Naive thymus-derived CD8-positive, alpha-beta T cell (primary cell): ENCODE results near the gene PLOD1. TPM values are rescaled to one million over a fixed set of nuclear protein-coding genes. Genes with fewer than 3 reads are reported as not detected.

Experiments used
- ATAC-seq, 2 donors: fragments of 150-1000 bp; cut with Tn5 transposase in 1 of 2; sonication (Bioruptor Pico), chemical (Tn5 transposase) in 1 of 2; 1 replicate in 1 of 2; 2 replicates in 1 of 2; pipeline ENCODE4 v1.10.0; 2021; ENCODE audit warnings: mild to moderate bottlenecking in 2 of 2, moderate library complexity in 2 of 2
- POLR2A ChIA-PET: fragments of 350-600 bp; sonication (Branson Sonifier 250); formaldehyde crosslinking; loops from one replicate; lab custom pipeline; 2021; ENCODE audit warnings: antibody characterized with exemption; lab: Charles Lee
- DNase-seq, 10 donors: peaks; one replicate each; pipeline versions ENCODE4 v3.0.0 to v3.0.0-alpha.2; 2020 to 2022
- H3K27ac Mint-ChIP-seq, 10 donors: one replicate each; pipeline ENCODE4 v1.8.0; 2020 to 2022; ENCODE audit warnings: mild to moderate bottlenecking in 10 of 10, mixed read lengths in 10 of 10, moderate library complexity in 4 of 10, inconsistent platforms in 1 of 10
- H3K27me3 Mint-ChIP-seq, 5 donors: one replicate each; pipeline ENCODE4 v1.8.0; 2021 to 2022; ENCODE audit warnings: mixed read lengths in 5 of 5
- H3K36me3 Mint-ChIP-seq, 3 donors: one replicate each; pipeline ENCODE4 v1.8.0; 2020 to 2022; ENCODE audit warnings: mixed read lengths in 3 of 3, mild to moderate bottlenecking in 2 of 3, inconsistent platforms in 1 of 3
- H3K4me1 Mint-ChIP-seq, 4 donors: one replicate each; pipeline ENCODE4 v1.8.0; 2021 to 2022; ENCODE audit warnings: mixed read lengths in 4 of 4
- H3K4me3 Mint-ChIP-seq, 10 donors: one replicate each; pipeline ENCODE4 v1.8.0; 2020 to 2022; ENCODE audit warnings: mild to moderate bottlenecking in 10 of 10, mixed read lengths in 10 of 10, moderate library complexity in 6 of 10, inconsistent platforms in 1 of 10
- H3K9me3 Mint-ChIP-seq, 9 donors: one replicate each; pipeline ENCODE4 v1.8.0; 2020 to 2022; ENCODE audit warnings: mixed read lengths in 9 of 9, mild to moderate bottlenecking in 3 of 9, inconsistent platforms in 1 of 9, moderate library complexity in 1 of 9
- polyA plus RNA-seq, 3 donors: library from polyadenylated mRNA; unstranded; fragments of 300-500 nt; fragmentation: Illumina TruSeq; gene quantifications; one replicate each; pipeline ENCODE4 v1.2.3, GENCODE V29; 2021
- total RNA-seq, 8 experiments: library from RNA in 2 of 8; stranded (reverse) in 2 of 8; gene quantifications; one replicate each; pipeline ENCODE4 v1.2.3 and lab custom pipeline; 2021 to 2026

The PLOD1 gene
- total and polyA plus RNA-seq, 5 experiments from 2014 or later = 4.5 to 7.9 (median 5.0) TPM

DNA sequence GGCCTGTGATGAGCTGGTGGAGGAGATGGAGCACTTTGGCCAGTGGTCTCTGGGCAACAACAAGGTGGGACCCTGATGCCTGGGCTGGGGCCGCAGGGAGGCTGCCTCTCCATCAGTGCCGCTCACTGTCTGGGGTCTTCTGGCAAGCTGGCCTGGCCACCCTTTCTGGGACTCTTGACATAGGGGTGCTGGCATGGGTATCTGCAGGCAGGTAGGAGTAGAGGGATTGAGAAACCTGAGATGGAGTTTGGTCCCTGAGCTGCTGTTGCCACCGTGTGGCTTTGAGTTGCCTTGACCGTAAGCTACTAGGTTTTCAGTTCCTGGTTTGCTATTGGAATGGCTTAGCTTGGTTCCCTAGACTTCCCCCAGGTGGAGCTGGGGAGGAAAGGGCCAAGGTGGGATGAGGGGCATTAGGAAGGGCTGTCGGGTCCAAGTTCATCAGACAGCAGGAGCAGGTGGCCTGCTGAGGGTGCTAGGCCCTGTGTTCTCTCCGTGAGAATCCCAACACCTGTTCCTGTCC is 32.6 kb downstream of the PLOD1 start:
- no peak for DNase-seq

GRCh38 chr1:11970441-11971185 is 36.1 kb downstream of the PLOD1 start:
- Mint-ChIP-seq H3K4me1 (peaks cover 0 to 3% (median 1%) of the 10 kb centered on the region in 4 donors), H3K4me3 (no peak overlapping the region), H3K9me3 (no peaks in the 10 kb centered on the region), H3K27me3 (peaks cover 0 to 1% (median 0%) of the 10 kb centered on the region in 5 donors), H3K27ac (no peak overlapping the region), H3K36me3 (peaks cover 0 to 2% (median 0%) of the 10 kb centered on the region in 3 donors)
- ATAC-seq (no peak), DNase-seq (no peak)
- POLR2A ChIA-PET = interaction anchor here (0.6 to 0.7 kb wide), 2 partner anchors 22 to 48 kb away, joined by 3 to 7 read pairs; no protein-coding TSS in a partner anchor

More for the DNA sequence above, 32.6 kb downstream of the PLOD1 start:
- H3K27me3 Mint-ChIP-seq = peaks cover 0 to 1% (median 0%) of the 10 kb centered on the region in 5 donors
- peak overlapping the region in 1 of 10 donors; percentile 77 for H3K27ac Mint-ChIP-seq
- peaks cover 0 to 2% (median 0%) of the 10 kb centered on the region in 3 donors for H3K36me3 Mint-ChIP-seq
- no peak for ATAC-seq
- H3K4me3 Mint-ChIP-seq = no peak overlapping the region
- POLR2A ChIA-PET = interaction anchor here (0.6 to 0.7 kb wide), 3 partner anchors 59 to 878 kb away, joined by 3 to 4 read pairs (median 3); no protein-coding TSS in a partner anchor
- no peaks in the 10 kb centered on the region for H3K9me3 Mint-ChIP-seq
- H3K4me1 Mint-ChIP-seq = no peaks in the 10 kb centered on the region

DNA sequence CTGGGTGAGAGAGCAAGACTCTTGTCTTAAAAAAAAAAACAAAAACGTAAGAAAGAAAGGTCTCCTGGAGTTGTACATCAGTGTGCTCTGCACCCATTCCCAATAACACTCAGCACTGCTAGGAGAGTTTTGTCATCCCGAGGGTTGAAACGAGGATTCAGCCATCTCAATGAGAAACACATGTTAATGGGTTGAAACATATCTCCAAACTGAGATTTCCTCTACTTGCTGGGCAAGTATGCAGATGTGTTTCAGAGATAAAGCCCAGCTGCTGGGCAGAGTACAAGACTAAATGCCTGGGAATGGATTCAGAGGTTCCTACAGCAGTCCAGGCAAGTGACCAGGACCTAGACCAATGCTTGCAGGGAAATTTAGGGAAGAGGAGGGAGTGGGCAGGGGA is 43.1 kb downstream of the PLOD1 start:
- H3K27ac Mint-ChIP-seq = peak overlapping the region in 1 of 10 donors; percentile 57
- ATAC-seq (no peak), DNase-seq (no peak)
- no peaks in the 10 kb centered on the region for H3K27me3 Mint-ChIP-seq
- peaks cover 0 to 5% (median 4%) of the 10 kb centered on the region in 3 donors for H3K36me3 Mint-ChIP-seq
- no peaks in the 10 kb centered on the region for H3K9me3 Mint-ChIP-seq
- POLR2A ChIA-PET = interaction anchor here (0.6 kb wide), 1 partner anchor 640 kb away, joined by 3 read pairs; the partner anchor contains the start of gene DHRS3
- H3K4me1 Mint-ChIP-seq = peaks cover 11 to 36% (median 32%) of the 10 kb centered on the region in 4 donors
- H3K4me3 Mint-ChIP-seq = peak overlapping the region in 4 of 10 donors; percentile 7 to 26 (median 16)

- Mint-ChIP-seq H3K4me3 (peak overlapping the region in 1 of 10 donors; percentile 19), H3K27me3 (no peaks in the 10 kb centered on the region), H3K27ac (no peak overlapping the region), H3K36me3 (peaks cover 0 to 11% (median 4%) of the 10 kb centered on the region in 3 donors), H3K4me1 (peaks cover 12 to 39% (median 34%) of the 10 kb centered on the region in 4 donors), H3K9me3 (no peaks in the 10 kb centered on the region)
- POLR2A ChIA-PET = interaction anchor here (0.5 to 0.6 kb wide), 2 partner anchors 181 to 640 kb away, joined by 3 read pairs; partner anchors contain the start of gene DHRS3
- DNase-seq (no peak), ATAC-seq (no peak)
These were observed 43.8 kb downstream of the PLOD1 start for GRCh38 chr1:11978301-11978700.

DNA sequence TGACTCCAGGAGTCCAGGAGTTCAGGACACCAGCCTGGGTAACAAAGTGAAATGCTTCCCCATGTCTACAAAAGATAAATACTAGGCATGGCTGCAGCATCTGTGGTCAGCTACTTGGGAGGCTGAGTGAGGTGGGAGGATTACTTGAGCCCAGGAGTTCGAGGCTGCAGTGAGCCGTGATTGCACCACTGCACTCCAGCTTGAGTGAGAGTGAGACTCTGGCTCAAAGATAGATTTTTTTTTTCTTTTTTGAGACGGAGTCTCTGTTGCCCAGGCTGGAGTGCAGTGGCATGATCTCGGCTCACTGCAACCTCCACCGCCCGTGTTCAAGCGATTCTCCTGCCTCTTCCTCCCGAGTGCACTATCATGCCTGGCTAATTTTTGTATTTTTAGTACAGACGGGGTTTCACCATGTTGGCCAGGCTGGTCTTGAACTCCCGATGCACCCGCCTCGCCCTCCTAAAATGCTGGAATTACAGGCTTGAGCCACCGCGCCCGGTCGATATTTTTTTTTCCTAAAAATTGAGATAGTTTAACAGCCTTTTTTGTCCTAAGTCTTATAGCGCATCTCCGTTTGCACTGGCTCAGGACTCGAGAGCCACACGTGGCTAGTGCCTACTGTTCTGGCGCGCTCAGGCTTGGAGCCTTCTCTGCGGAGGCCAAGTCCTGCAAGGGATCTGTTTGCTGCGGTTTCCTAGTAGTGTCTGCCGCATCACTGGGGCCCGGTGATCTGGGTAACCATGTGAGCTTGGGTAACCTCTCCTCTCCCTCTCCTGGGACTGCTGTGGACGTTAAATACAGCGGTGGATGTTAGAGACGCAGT is 44.7 kb downstream of the PLOD1 start:
- DNase-seq = no peak
- H3K36me3 Mint-ChIP-seq = peaks cover 0 to 20% (median 4%) of the 10 kb centered on the region in 3 donors
- H3K27me3 Mint-ChIP-seq = no peaks in the 10 kb centered on the region
- peak overlapping the region; percentile 86 to 98 (median 94) for H3K27ac Mint-ChIP-seq
- no peak for ATAC-seq
- POLR2A ChIA-PET = interaction anchor here (0.7 to 6.5 kb wide), 6 partner anchors 40 to 173 kb away, joined by 3 to 93 read pairs (median 9); partner anchors contain the start of genes CLCN6, MIIP, MTHFR and PLOD1
- H3K9me3 Mint-ChIP-seq = no peaks in the 10 kb centered on the region
- peaks cover 20 to 48% (median 43%) of the 10 kb centered on the region in 4 donors for H3K4me1 Mint-ChIP-seq
- H3K4me3 Mint-ChIP-seq = peak overlapping the region; percentile 83 to 94 (median 90)

DNA sequence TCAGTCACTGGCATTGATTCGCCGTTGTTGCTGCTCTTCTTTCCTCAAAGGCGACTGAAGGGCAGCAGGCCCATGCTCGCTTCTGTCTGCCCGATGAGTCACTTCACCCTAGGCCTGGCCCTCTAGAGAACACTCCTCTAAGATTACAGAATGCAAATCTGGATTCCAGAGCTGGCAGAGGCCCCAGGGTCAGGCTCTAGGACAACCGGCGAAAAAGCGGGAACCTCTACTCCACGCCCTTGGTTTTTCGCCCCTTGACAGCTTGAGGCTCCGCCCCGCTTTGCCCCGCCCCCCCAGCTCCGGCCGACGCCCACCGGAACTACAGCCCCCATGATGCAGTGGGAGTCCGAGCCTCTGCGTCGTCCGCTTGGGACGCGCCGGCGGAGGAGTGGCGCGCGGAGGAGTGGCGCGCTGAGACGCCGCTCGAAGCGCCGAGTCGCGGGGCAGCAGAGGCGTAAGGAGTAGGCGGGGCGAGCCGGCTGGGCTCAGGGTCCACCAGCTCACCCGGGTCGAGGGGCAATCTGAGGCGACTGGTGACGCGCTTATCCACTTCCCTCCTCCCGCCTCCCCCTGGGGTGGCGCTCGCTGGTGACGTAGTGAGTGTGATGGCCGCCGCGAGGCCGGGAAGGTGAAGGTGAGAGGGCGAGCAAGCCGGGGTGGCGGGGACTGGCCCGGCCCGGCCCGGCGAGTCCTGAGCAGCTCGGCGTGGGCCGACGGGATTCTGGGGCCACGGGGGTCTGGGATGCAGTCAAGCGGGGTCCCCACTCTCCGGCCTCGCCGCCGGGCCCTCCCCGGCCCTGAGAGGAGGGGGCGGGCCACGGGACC is 45.5 kb downstream of the PLOD1 start, which contains the start of gene MFN2:
TSS of gene MFN2 (plus strand) at position 594 of the 825 bp plus-strand sequence. CDS start 8,725 bp downstream, outside the sequence.
- peak within 1 kb of the TSS; percentile 87 to 96 (median 93) for H3K4me3 Mint-ChIP-seq
- peak within 1 kb of the TSS; percentile 88 to 98 (median 95) for H3K27ac Mint-ChIP-seq
- peaks cover 26 to 57% (median 50%) of the 10 kb centered on the region in 4 donors for H3K4me1 Mint-ChIP-seq
- peak; percentile 87 to 96 (median 92) for DNase-seq
- no peaks in the 10 kb centered on the region for H3K9me3 Mint-ChIP-seq
- POLR2A ChIA-PET = interaction anchor here (0.6 to 6.5 kb wide), 7 partner anchors 39 to 174 kb away, joined by 3 to 93 read pairs (median 6); partner anchors contain the start of genes CLCN6, KIAA2013, MIIP and MTHFR
- peaks cover 0 to 28% (median 9%) of the 10 kb centered on the region in 3 donors for H3K36me3 Mint-ChIP-seq
- no peaks in the 10 kb centered on the region for H3K27me3 Mint-ChIP-seq
- peak; percentile 92 to 93 for ATAC-seq

DNA sequence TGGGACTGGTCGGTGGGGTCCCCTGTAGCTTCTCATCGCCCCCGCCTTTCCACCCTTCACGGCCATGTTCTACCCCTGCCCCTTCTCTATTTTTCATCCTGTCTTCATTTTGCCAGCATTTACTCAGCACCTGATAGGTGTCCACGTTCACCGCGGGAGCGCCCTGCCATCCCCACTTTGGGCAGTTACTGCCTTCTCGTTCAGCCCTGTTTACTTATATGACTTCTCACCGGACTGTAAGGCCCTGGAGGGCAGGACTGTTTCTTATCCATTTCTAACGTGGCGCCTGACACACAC is 46.1 kb downstream of the PLOD1 start:
- peaks cover 26 to 59% (median 53%) of the 10 kb centered on the region in 4 donors for H3K4me1 Mint-ChIP-seq
- H3K36me3 Mint-ChIP-seq = peaks cover 0 to 33% (median 7%) of the 10 kb centered on the region in 3 donors
- H3K27ac Mint-ChIP-seq = peak overlapping the region; percentile 88 to 98 (median 95)
- no peaks in the 10 kb centered on the region for H3K9me3 Mint-ChIP-seq
- ATAC-seq = no peak
- H3K4me3 Mint-ChIP-seq = peak overlapping the region; percentile 87 to 96 (median 93)
- POLR2A ChIA-PET = interaction anchor here (0.6 to 6.5 kb wide), 7 partner anchors 39 to 230 kb away, joined by 3 to 93 read pairs (median 4); partner anchors contain the start of genes CLCN6, KIAA2013, MIIP and MTHFR
- H3K27me3 Mint-ChIP-seq = no peaks in the 10 kb centered on the region
- DNase-seq = no peak

DNA sequence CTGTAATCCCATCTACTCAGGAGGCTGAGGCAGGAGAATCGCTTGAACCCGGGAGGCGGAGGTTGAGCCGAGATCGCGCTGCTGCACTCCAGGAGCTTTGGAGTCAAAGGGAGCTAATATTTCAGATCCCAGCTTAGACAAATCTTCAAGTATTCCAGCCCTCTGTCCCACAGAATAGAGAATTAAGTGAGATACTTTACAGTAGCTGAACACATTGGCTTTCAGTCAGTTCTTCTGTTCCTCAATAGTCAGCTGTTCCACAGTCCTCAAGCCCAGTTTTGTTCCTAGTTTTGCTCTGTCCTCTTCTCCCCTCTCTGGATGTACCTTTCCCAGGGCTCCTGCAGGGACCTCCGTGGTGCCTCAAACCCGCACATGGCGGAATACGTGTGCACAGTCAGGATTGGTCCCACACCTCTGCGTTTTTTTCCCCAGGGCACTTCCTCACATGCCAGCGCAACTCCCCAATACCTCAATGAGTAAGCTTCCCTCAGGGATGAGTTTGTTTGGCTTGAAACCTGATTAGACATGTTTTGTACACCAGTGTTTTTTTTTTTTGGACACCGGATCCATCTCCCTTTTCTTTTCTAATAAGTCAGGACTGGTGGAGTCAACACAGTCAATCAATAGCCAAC is 47.0 kb downstream of the PLOD1 start:
- H3K27ac Mint-ChIP-seq = peak overlapping the region; percentile 57 to 98 (median 95)
- H3K36me3 Mint-ChIP-seq = peaks cover 0 to 41% (median 7%) of the 10 kb centered on the region in 3 donors
- H3K4me1 Mint-ChIP-seq = peaks cover 30 to 65% (median 60%) of the 10 kb centered on the region in 4 donors
- no peaks in the 10 kb centered on the region for H3K27me3 Mint-ChIP-seq
- POLR2A ChIA-PET = interaction anchor here (0.9 to 6.5 kb wide), 3 partner anchors 47 to 229 kb away, joined by 4 to 93 read pairs (median 12); partner anchors contain the start of gene PLOD1
- H3K4me3 Mint-ChIP-seq = peak overlapping the region; percentile 87 to 96 (median 93)
- ATAC-seq (no peak), DNase-seq (no peak)
- no peaks in the 10 kb centered on the region for H3K9me3 Mint-ChIP-seq

DNA sequence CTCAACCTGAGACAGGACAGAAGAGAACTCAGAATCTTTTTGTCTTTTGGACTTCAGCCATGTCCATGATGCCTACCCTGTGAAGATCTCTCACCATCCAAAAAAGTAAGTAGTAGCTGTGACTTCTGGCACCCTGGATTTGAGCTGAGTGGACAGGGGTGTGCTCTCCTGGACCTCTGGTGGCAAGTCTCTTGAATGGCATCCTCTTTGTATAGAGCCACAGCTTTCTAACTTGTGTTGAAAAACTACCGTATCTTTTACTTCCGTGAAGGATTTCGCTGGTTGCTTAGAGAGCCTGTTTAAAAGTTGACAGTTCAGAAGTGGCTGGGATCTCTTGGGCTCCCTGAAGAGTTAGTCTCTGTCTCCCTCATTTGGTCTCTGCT is 47.5 kb downstream of the PLOD1 start:
- no peaks in the 10 kb centered on the region for H3K27me3 Mint-ChIP-seq
- POLR2A ChIA-PET = interaction anchor here (0.7 to 6.5 kb wide), 3 partner anchors 44 to 73 kb away, joined by 6 to 93 read pairs (median 12); partner anchors contain the start of gene PLOD1
- no peaks in the 10 kb centered on the region for H3K9me3 Mint-ChIP-seq

DNA sequence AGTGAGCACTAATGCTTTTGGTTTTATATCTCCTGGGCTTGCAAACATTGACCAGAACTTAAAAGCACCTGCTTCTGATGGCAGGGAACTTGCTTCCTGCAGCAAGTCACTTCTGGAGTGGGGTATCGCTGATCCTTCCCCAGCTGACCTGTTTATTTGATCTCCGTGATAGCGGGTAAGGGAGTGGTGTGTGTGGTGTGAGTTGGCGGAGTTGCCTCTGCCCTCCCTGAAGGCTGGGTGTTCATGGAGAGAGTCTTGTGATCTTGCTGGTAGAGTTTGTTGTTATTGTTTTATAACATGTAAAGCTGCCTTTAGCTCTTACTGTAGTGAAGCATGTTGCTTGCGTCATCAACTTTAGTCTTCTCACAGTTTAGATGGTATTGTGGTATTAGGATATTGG is 49.6 kb downstream of the PLOD1 start:
- Mint-ChIP-seq H3K27me3 (no peaks in the 10 kb centered on the region), H3K27ac (peak overlapping the region in 2 of 10 donors; percentile 33 to 46), H3K4me3 (no peak overlapping the region), H3K36me3 (peaks cover 0 to 50% (median 7%) of the 10 kb centered on the region in 3 donors), H3K9me3 (no peaks in the 10 kb centered on the region), H3K4me1 (peaks cover 32 to 63% (median 59%) of the 10 kb centered on the region in 4 donors)
- POLR2A ChIA-PET = interaction anchor here (0.7 to 6.5 kb wide), 3 partner anchors 29 to 75 kb away, joined by 3 to 93 read pairs (median 4); no protein-coding TSS in a partner anchor
- DNase-seq (no peak), ATAC-seq (no peak)

More for the DNA sequence above, 47.5 kb downstream of the PLOD1 start:
- peak overlapping the region; percentile 85 to 96 (median 93) for H3K4me3 Mint-ChIP-seq
- ATAC-seq = no peak
- DNase-seq = no peak
- H3K4me1 Mint-ChIP-seq = peaks cover 30 to 65% (median 60%) of the 10 kb centered on the region in 4 donors
- H3K27ac Mint-ChIP-seq = peak overlapping the region; percentile 57 to 98 (median 88)
- H3K36me3 Mint-ChIP-seq = peaks cover 0 to 45% (median 7%) of the 10 kb centered on the region in 3 donors
